MM.1S (cell line): ENCODE data around the gene PLCB1.

Experiments
- DNase-seq: peaks from one replicate; pipeline ENCODE4 v3.0.0-alpha.2; 2015
- H2AFZ ChIP-seq: fragments of 300-600 bp; sonication (generic); 2 replicates; pipeline ENCODE4 v1.6.0; 2016; ENCODE audit warnings: antibody characterized with exemption, low read length
- H3F3A ChIP-seq: fragments of 300-600 bp; sonication (generic); 2 replicates; pipeline ENCODE4 v1.6.1; 2016; ENCODE audit warnings: mild to moderate bottlenecking, antibody characterized with exemption, low read length, moderate library complexity, mixed read lengths; ENCODE audit not compliant: insufficient read depth
- H3K27ac ChIP-seq: fragments of 300-600 bp; sonication (generic); 2 replicates; pipeline ENCODE4 v1.5.1; 2016; ENCODE audit warnings: mild to moderate bottlenecking, low read length
- H3K27me3 ChIP-seq: fragments of 300-600 bp; sonication (generic); replicated peaks from 2 replicates; pipeline ENCODE4 v1.6.0; 2016; ENCODE audit warnings: low read length; ENCODE audit not compliant: insufficient read depth
- H3K36me3 ChIP-seq: fragments of 300-600 bp; sonication (generic); replicated peaks from 2 replicates; pipeline ENCODE4 v1.6.1; 2016; ENCODE audit warnings: mild to moderate bottlenecking, low read length, mixed read lengths; ENCODE audit not compliant: insufficient read depth
- H3K4me1 ChIP-seq: fragments of 300-600 bp; sonication (generic); 2 replicates; pipeline ENCODE4 v1.6.1; 2016; ENCODE audit warnings: low read length, mixed read lengths
- H3K4me2 ChIP-seq: fragments of 300-600 bp; sonication (generic); 2 replicates; pipeline ENCODE4 v1.6.0; 2016; ENCODE audit warnings: low read depth, low read length
- H3K4me3 ChIP-seq: fragments of 300-600 bp; sonication (generic); 2 replicates; pipeline ENCODE4 v1.5.1; 2016; ENCODE audit warnings: low read length, mixed read lengths
- H3K79me2 ChIP-seq: fragments of 300-600 bp; sonication (generic); 2 replicates; pipeline ENCODE4 v1.6.1; 2016; ENCODE audit warnings: mixed run types, low read length, mixed read lengths
- H3K9ac ChIP-seq: fragments of 300-600 bp; sonication (generic); 2 replicates; pipeline ENCODE4 v1.6.1; 2016; ENCODE audit warnings: low read length, mixed read lengths
- H3K9me2 ChIP-seq: fragments of 300-600 bp; sonication (generic); replicated peaks from 2 replicates; pipeline ENCODE4 v1.6.1; 2016; ENCODE audit warnings: mild to moderate bottlenecking, low read length, mixed read lengths; ENCODE audit not compliant: insufficient read depth
- H3K9me3 ChIP-seq: fragments of 300-600 bp; sonication (generic); replicated peaks from 2 replicates; pipeline ENCODE4 v1.6.1; 2016; ENCODE audit warnings: mild to moderate bottlenecking, low read length, mixed read lengths; ENCODE audit not compliant: insufficient read depth
- H4K20me1 ChIP-seq: fragments of 300-600 bp; sonication (generic); 2 replicates; pipeline ENCODE4 v1.6.1; 2016; ENCODE audit warnings: mild to moderate bottlenecking, low read length, moderate library complexity, mixed read lengths; ENCODE audit not compliant: insufficient read depth
- EZH2 ChIP-seq: fragments of 300-600 bp; sonication (generic); optimal IDR thresholded peaks from 2 replicates; pipeline ENCODE3; 2017; ENCODE audit warnings: low read depth, mild to moderate bottlenecking, antibody characterized with exemption, low read length, mixed read lengths
- EZH2phosphoT487 ChIP-seq: fragments of 300-600 bp; sonication (generic); IDR thresholded peaks from 2 replicates; pipeline ENCODE4 v1.6.1; 2018; ENCODE audit warnings: antibody characterized with exemption, low read length
- TF ChIP-seq, protein P1 (sequence below): fragments of 300-600 bp; sonication (generic); IDR thresholded peaks from 2 replicates; pipeline ENCODE4 v1.5.1; 2016; ENCODE audit warnings: antibody characterized with exemption, low read length, mixed read lengths

PLCB1 gene

DNA sequence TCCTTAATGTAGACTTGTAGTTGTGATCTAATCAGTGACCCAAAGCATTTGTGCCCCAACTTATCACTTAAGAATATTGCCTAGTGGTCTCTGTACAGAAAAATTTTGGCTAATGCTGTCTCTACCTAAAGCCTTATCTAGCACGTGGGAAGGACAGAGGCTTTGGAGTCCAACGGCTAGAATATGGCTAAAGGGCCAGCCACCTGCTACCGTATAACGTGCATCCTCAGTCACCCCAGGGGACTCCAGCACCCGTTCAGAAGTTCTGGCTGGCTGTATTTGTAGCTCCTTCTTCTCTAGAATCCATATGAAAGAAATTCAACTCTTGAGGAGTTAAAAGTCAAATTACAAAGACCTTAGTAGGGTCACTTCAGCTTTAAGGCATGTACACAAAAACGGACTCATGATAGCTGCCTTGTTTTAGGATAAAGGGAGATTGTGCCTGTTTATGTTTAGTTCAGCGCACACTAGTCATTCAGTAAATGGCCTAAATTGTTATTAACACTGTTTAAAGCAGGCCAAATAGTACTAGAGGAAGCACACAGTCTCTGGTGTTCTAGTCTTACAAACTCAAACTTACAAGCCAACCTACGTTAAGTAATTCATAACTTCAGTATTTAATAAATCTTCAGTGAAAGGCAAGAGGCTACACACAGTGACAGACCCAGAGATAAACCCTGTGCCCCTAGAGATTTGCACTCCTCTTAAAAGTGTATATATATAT is 529.3 kb downstream of the PLCB1 start:
- Histone ChIP-seq H3K4me2 (no peak overlapping the region), H3K9ac (no peak overlapping the region), H3K9me2 (no peaks in the 10 kb centered on the region; the same call in 1 of the 2 replicates), H3K4me1 (no peaks in the 10 kb centered on the region), H3K9me3 (no peaks in the 10 kb centered on the region), H2AFZ (no peak overlapping the region), H3K79me2 (no peaks in the 10 kb centered on the region), H3K27me3 (no peaks in the 10 kb centered on the region), H3K27ac (no peak overlapping the region), H3F3A (no peaks in the 10 kb centered on the region), H4K20me1 (no peaks in the 10 kb centered on the region), H3K36me3 (no peaks in the 10 kb centered on the region), H3K4me3 (no peak overlapping the region)
- DNase-seq: no peak
- TF ChIP-seq, protein P1, sequence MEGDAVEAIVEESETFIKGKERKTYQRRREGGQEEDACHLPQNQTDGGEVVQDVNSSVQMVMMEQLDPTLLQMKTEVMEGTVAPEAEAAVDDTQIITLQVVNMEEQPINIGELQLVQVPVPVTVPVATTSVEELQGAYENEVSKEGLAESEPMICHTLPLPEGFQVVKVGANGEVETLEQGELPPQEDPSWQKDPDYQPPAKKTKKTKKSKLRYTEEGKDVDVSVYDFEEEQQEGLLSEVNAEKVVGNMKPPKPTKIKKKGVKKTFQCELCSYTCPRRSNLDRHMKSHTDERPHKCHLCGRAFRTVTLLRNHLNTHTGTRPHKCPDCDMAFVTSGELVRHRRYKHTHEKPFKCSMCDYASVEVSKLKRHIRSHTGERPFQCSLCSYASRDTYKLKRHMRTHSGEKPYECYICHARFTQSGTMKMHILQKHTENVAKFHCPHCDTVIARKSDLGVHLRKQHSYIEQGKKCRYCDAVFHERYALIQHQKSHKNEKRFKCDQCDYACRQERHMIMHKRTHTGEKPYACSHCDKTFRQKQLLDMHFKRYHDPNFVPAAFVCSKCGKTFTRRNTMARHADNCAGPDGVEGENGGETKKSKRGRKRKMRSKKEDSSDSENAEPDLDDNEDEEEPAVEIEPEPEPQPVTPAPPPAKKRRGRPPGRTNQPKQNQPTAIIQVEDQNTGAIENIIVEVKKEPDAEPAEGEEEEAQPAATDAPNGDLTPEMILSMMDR: no peak
- TF ChIP-seq EZH2phosphoT487: no peak
- no peak for TF ChIP-seq EZH2

DNA sequence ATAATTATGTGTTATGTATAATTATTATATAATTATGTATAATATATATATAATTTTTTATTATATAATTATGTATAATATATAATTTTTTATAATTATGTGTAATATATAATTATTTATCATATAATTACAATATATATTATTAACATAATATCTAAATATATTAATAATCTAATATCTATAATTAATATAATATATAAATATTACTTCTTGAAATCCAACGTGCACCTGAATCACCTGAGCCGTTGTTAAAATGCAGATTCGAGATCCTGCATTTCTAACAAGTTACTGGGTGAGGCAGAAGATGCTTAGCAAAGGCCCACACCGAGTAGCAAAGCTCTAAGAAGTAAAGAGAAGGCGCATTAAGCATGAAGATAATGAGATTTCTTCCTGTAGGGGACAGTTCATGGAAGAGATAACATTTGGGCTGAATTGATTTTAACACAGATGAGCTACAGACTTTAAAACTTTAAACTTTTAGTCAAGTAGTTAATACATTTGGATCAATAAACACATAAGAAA is 530.4 kb downstream of the PLCB1 start:
- Histone ChIP-seq H3K9me2 (no peaks in the 10 kb centered on the region; the same call in 1 of the 2 replicates), H3K4me2 (no peak overlapping the region), H4K20me1 (no peaks in the 10 kb centered on the region), H3K9me3 (no peaks in the 10 kb centered on the region), H3K4me3 (no peak overlapping the region), H3K4me1 (no peaks in the 10 kb centered on the region), H3K27ac (no peak overlapping the region), H3K36me3 (no peaks in the 10 kb centered on the region), H3F3A (no peaks in the 10 kb centered on the region), H3K27me3 (no peaks in the 10 kb centered on the region), H3K9ac (no peak overlapping the region), H3K79me2 (no peaks in the 10 kb centered on the region), H2AFZ (no peak overlapping the region)
- TF ChIP-seq EZH2: no peak
- TF ChIP-seq EZH2phosphoT487: no peak
- TF ChIP-seq, protein P1: no peak
- DNase-seq: no peak

DNA sequence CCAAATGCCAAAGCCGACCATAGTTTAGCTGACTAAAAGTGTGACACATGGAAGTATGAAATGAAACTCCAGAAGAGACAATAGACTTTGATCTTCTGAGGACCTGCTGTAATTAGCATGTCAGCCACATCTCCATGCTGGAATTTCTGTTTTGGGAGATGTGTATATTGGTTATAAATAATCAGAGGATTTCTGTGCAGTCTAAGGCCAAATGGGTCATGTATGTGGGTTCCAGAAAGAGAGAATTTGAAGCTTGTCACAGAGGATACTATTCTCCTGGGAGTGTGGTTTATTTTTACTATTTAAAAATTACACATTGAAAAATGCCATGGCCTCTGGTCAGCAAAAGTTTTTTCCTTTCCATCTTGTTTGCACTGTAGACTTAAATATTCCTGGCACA is 531.4 kb downstream of the PLCB1 start:
- H3K4me2 ChIP-seq: no peak overlapping the region
- H3K9me2 ChIP-seq: no peaks in the 10 kb centered on the region; the same call in 1 of the 2 replicates
- no peak for TF ChIP-seq EZH2phosphoT487
- no peak for TF ChIP-seq EZH2
- TF ChIP-seq, protein P1: no peak
- no peak overlapping the region for H2AFZ ChIP-seq
- H3K4me3 ChIP-seq: no peak overlapping the region
- H3K36me3 ChIP-seq: no peaks in the 10 kb centered on the region
- H3K27ac ChIP-seq: no peak overlapping the region
- H3K4me1 ChIP-seq: no peaks in the 10 kb centered on the region
- no peaks in the 10 kb centered on the region for H3K9me3 ChIP-seq
- H3F3A ChIP-seq: no peaks in the 10 kb centered on the region
- H3K9ac ChIP-seq: no peak overlapping the region
- H3K27me3 ChIP-seq: no peaks in the 10 kb centered on the region
- no peaks in the 10 kb centered on the region for H3K79me2 ChIP-seq
- DNase-seq: no peak
- no peaks in the 10 kb centered on the region for H4K20me1 ChIP-seq
